ENCODE measurements around the gene ILDR2. TPM values are rescaled to one million over a fixed set of nuclear protein-coding genes. Genes with fewer than 3 reads are reported as not detected.

Gene ILDR2
- total RNA-seq, 1 experiment from 2014 or later = not detected

DNA sequence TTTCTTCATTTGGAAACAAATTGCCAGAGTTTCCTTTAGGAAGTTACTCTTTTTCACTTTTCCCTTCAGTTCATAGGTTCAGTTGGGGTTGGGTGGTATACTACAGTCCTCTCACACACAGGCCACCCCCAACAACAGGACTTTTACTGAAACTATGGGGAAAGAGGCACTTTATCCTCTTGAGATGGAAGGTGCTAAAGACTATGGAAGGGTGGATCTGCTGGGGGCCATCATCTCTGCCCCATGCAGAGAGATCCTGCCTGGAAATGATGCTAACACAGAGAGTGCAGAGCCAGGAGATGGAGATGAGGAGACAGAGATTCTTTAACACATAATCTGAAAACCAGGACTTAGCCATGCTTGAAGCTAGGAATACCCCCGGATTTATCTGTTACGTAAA, 24.3 kb downstream of the ILDR2 start:
- Histone ChIP-seq H2AFZ (no peak overlapping the region), H3K4me2 (no peak overlapping the region), H3F3A (ENCODE audit: insufficient read depth, low read depth) (peaks cover 5% of the 10 kb centered on the region; the same call in 1 of the 2 replicates), H3K4me3 (no peak overlapping the region), H3K4me1 (replicated peaks; ENCODE audit: insufficient read depth) (peaks cover 6% of the 10 kb centered on the region; the same call in 1 of the 2 replicates), H3K36me3 (ENCODE audit: low read depth) (no peaks in the 10 kb centered on the region), H4K20me1 (ENCODE audit: insufficient read depth) (no peaks in the 10 kb centered on the region), H3K9me2 (ENCODE audit: insufficient read depth) (no peaks in the 10 kb centered on the region), H3K9me3 (ENCODE audit: insufficient read depth, low read depth) (no peaks in the 10 kb centered on the region), H3K27ac (no peak overlapping the region), H3K27me3 (ENCODE audit: insufficient read depth, low read depth) (no peaks in the 10 kb centered on the region), H3K79me2 (ENCODE audit: low read depth) (no peaks in the 10 kb centered on the region)
- no peak for TF ChIP-seq EZH2 (IDR thresholded peaks at IDR 0.05; ENCODE audit: low read depth)
- no peak for TF ChIP-seq CTCF (conservative IDR thresholded peaks at IDR 0.05)
- ChIA-PET POLR2A (ENCODE audit: unreplicated experiment) (no interaction called here), CTCF (no interaction called here)
- intact Hi-C loops (cut with micrococcal nuclease; ENCODE audit: unreplicated experiment) = no loop called here
- no peak for DNase-seq
- BruUV-seq (replicated peaks) = no TSS peak

GRCh38 chr1:166950156-166950555, 25.2 kb downstream of the ILDR2 start:
- H3K36me3 ChIP-seq (ENCODE audit: low read depth) = no peaks in the 10 kb centered on the region
- no peak for DNase-seq
- POLR2A ChIA-PET (ENCODE audit: unreplicated experiment) = no interaction called here
- no peak overlapping the region for H3K27ac ChIP-seq
- intact Hi-C loops (cut with micrococcal nuclease; ENCODE audit: unreplicated experiment) = no loop called here
- H3K4me3 ChIP-seq = no peak overlapping the region
- BruUV-seq (replicated peaks) = no TSS peak
- no peaks in the 10 kb centered on the region for H3K27me3 ChIP-seq (ENCODE audit: insufficient read depth, low read depth)
- peaks cover 5% of the 10 kb centered on the region; the same call in 1 of the 2 replicates for H3F3A ChIP-seq (ENCODE audit: insufficient read depth, low read depth)
- no peaks in the 10 kb centered on the region for H3K9me2 ChIP-seq (ENCODE audit: insufficient read depth)
- CTCF ChIA-PET = no interaction called here
- H3K4me1 ChIP-seq (replicated peaks; ENCODE audit: insufficient read depth) = peaks cover 6% of the 10 kb centered on the region; the same call in 1 of the 2 replicates
- TF ChIP-seq EZH2 (IDR thresholded peaks at IDR 0.05; ENCODE audit: low read depth) (no peak), CTCF (conservative IDR thresholded peaks at IDR 0.05) (no peak)
- no peak overlapping the region for H2AFZ ChIP-seq
- H3K79me2 ChIP-seq (ENCODE audit: low read depth) = no peaks in the 10 kb centered on the region
- no peak overlapping the region for H3K4me2 ChIP-seq
- H3K9me3 ChIP-seq (ENCODE audit: insufficient read depth, low read depth) = no peaks in the 10 kb centered on the region
- no peaks in the 10 kb centered on the region for H4K20me1 ChIP-seq (ENCODE audit: insufficient read depth)

- Histone ChIP-seq H3K36me3 (ENCODE audit: low read depth) (no peaks in the 10 kb centered on the region), H3K4me1 (replicated peaks; ENCODE audit: insufficient read depth) (peaks cover 6% of the 10 kb centered on the region; the same call in 1 of the 2 replicates), H3K79me2 (ENCODE audit: low read depth) (no peaks in the 10 kb centered on the region), H3K4me3 (no peak overlapping the region), H3K9me3 (ENCODE audit: insufficient read depth, low read depth) (no peaks in the 10 kb centered on the region), H3K27ac (no peak overlapping the region), H3K9me2 (ENCODE audit: insufficient read depth) (no peaks in the 10 kb centered on the region), H2AFZ (no peak overlapping the region), H3K27me3 (ENCODE audit: insufficient read depth, low read depth) (no peaks in the 10 kb centered on the region), H4K20me1 (ENCODE audit: insufficient read depth) (no peaks in the 10 kb centered on the region), H3F3A (ENCODE audit: insufficient read depth, low read depth) (peaks cover 5% of the 10 kb centered on the region; the same call in 1 of the 2 replicates), H3K4me2 (no peak overlapping the region)
- intact Hi-C loops (cut with micrococcal nuclease; ENCODE audit: unreplicated experiment) = no loop called here
- no TSS peak for BruUV-seq (replicated peaks)
- no peak for DNase-seq
- CTCF ChIA-PET = no interaction called here
- TF ChIP-seq EZH2 (IDR thresholded peaks at IDR 0.05; ENCODE audit: low read depth) = no peak
- no peak for TF ChIP-seq CTCF (conservative IDR thresholded peaks at IDR 0.05)
- POLR2A ChIA-PET (ENCODE audit: unreplicated experiment) = no interaction called here
Measured at GRCh38 chr1:166948856-166949350, 26.4 kb downstream of the ILDR2 start.
